ENCODE data around the gene PPFIA4. TPM values are rescaled to one million over a fixed set of nuclear protein-coding genes. Genes with fewer than 3 reads are reported as not detected.

PPFIA4 gene
- total RNA-seq, 1 donor from 2014 or later: 1.2 TPM

- H3K9me3 Mint-ChIP-seq (ENCODE audit: low read depth): no peaks in the 10 kb centered on the region
- H3K4me1 Mint-ChIP-seq (ENCODE audit: low read depth): no peaks in the 10 kb centered on the region
- no peak overlapping the region for H3K27ac Mint-ChIP-seq
- TF ChIP-seq CTCF (IDR thresholded peaks at IDR 0.05; ENCODE audit: unreplicated experiment): no peak
- H3K4me3 Mint-ChIP-seq (ENCODE audit: low read depth): no peak overlapping the region
- H3K27me3 Mint-ChIP-seq: peaks cover 61% of the 10 kb centered on the region
- no peaks in the 10 kb centered on the region for H3K36me3 Mint-ChIP-seq (ENCODE audit: insufficient read depth)
- no peak for DNase-seq (ENCODE audit: low spot score, unreplicated experiment)
Measured at GRCh38 chr1:203033287-203033686, 7.0 kb downstream of the PPFIA4 start.

- TF ChIP-seq CTCF (IDR thresholded peaks at IDR 0.05; ENCODE audit: unreplicated experiment): no peak
- Mint-ChIP-seq H3K27ac (no peak overlapping the region), H3K36me3 (ENCODE audit: insufficient read depth) (no peaks in the 10 kb centered on the region), H3K9me3 (ENCODE audit: low read depth) (no peaks in the 10 kb centered on the region), H3K4me1 (ENCODE audit: low read depth) (no peaks in the 10 kb centered on the region), H3K4me3 (ENCODE audit: low read depth) (no peak overlapping the region), H3K27me3 (peaks cover 55% of the 10 kb centered on the region)
- no peak for DNase-seq (ENCODE audit: low spot score, unreplicated experiment)
Measured at GRCh38 chr1:203033917-203034316, 7.6 kb downstream of the PPFIA4 start.

- no peak overlapping the region for H3K4me3 Mint-ChIP-seq (ENCODE audit: low read depth)
- no peak overlapping the region for H3K27ac Mint-ChIP-seq
- TF ChIP-seq CTCF (IDR thresholded peaks at IDR 0.05; ENCODE audit: unreplicated experiment): no peak
- no peaks in the 10 kb centered on the region for H3K36me3 Mint-ChIP-seq (ENCODE audit: insufficient read depth)
- no peaks in the 10 kb centered on the region for H3K4me1 Mint-ChIP-seq (ENCODE audit: low read depth)
- H3K27me3 Mint-ChIP-seq: peaks cover 54% of the 10 kb centered on the region
- no peak for DNase-seq (ENCODE audit: low spot score, unreplicated experiment)
- H3K9me3 Mint-ChIP-seq (ENCODE audit: low read depth): no peaks in the 10 kb centered on the region
Measured at GRCh38 chr1:203034422-203035110, 8.3 kb downstream of the PPFIA4 start.

- no peaks in the 10 kb centered on the region for H3K4me1 Mint-ChIP-seq (ENCODE audit: low read depth)
- no peak for TF ChIP-seq CTCF (IDR thresholded peaks at IDR 0.05; ENCODE audit: unreplicated experiment)
- no peak for DNase-seq (ENCODE audit: low spot score, unreplicated experiment)
- no peaks in the 10 kb centered on the region for H3K36me3 Mint-ChIP-seq (ENCODE audit: insufficient read depth)
- peaks cover 51% of the 10 kb centered on the region for H3K27me3 Mint-ChIP-seq
- no peak overlapping the region for H3K4me3 Mint-ChIP-seq (ENCODE audit: low read depth)
- no peak overlapping the region for H3K27ac Mint-ChIP-seq
- no peaks in the 10 kb centered on the region for H3K9me3 Mint-ChIP-seq (ENCODE audit: low read depth)
Measured at GRCh38 chr1:203035111-203036000, 9.1 kb downstream of the PPFIA4 start.

- no peak for DNase-seq (ENCODE audit: low spot score, unreplicated experiment)
- no peaks in the 10 kb centered on the region for H3K4me1 Mint-ChIP-seq (ENCODE audit: low read depth)
- H3K4me3 Mint-ChIP-seq (ENCODE audit: low read depth): no peak overlapping the region
- no peaks in the 10 kb centered on the region for H3K36me3 Mint-ChIP-seq (ENCODE audit: insufficient read depth)
- H3K9me3 Mint-ChIP-seq (ENCODE audit: low read depth): no peaks in the 10 kb centered on the region
- TF ChIP-seq CTCF (IDR thresholded peaks at IDR 0.05; ENCODE audit: unreplicated experiment): no peak
- no peak overlapping the region for H3K27ac Mint-ChIP-seq
- peaks cover 52% of the 10 kb centered on the region for H3K27me3 Mint-ChIP-seq
Measured at GRCh38 chr1:203036135-203036534, 9.8 kb downstream of the PPFIA4 start.
